GM19043 (cell line): ENCODE data around the gene SUPT7L.

Experiments
- ATAC-seq: cut with Tn5 transposase; IDR thresholded peaks from one replicate; pipeline ENCODE4 v1.9.1; 2021; ENCODE audit warnings: low read depth; ENCODE audit not compliant: unreplicated experiment

The SUPT7L gene, protein sequence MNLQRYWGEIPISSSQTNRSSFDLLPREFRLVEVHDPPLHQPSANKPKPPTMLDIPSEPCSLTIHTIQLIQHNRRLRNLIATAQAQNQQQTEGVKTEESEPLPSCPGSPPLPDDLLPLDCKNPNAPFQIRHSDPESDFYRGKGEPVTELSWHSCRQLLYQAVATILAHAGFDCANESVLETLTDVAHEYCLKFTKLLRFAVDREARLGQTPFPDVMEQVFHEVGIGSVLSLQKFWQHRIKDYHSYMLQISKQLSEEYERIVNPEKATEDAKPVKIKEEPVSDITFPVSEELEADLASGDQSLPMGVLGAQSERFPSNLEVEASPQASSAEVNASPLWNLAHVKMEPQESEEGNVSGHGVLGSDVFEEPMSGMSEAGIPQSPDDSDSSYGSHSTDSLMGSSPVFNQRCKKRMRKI

DNA sequence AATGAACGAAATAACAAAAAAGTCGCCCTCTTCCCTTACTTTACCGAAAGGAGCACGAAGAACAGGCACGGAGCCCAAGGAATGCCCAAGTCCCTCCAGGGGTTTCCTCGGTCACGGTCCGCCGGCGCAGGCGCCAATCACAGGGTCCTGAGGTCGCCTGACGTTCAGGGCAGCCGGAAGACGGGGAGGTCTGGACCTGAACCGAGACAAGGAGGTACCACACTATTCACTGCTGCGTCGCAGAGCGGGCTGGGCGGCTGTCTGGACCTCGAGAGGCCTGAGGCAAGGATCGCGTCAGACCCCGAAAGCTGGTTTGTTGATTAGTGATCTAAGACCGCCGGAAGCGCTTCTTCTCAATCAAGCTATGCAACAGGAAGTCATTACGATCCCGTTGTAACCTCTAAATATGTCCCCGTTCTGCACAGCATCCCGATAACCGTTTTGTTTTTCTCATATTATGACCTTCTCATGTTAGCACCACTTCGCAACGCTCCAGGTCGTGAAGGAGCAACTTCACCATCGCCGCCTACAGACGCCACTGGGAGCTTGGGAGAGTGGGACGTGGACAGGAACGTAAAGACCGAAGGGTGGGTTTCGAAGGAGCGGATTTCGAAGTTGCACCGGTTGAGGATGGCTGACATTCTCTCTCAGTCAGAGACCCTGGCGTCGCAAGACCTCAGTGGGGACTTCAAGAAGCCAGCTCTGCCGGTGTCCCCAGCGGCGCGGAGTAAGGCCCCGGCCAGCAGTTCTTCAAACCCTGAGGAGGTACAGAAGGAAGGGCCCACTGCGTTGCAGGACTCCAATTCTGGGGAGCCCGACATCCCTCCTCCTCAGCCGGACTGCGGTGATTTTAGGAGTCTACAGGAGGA lies at the start of gene SUPT7L, which contains the start of gene SLC4A1AP:
Gene SUPT7L, minus strand, starts transcription at position 330 of the 869 bp plus-strand sequence. CDS start 1,422 bp downstream, outside the sequence.
Gene SLC4A1AP, plus strand, starts transcription at position 605 of the 869 bp plus-strand sequence. Its CDS starts 26 bp downstream, at position 631.
- peak; percentile 63 for ATAC-seq

- ATAC-seq: no peak
Measured at GRCh38 chr2:27713201-27713600, 49.8 kb upstream of the SUPT7L start.

DNA sequence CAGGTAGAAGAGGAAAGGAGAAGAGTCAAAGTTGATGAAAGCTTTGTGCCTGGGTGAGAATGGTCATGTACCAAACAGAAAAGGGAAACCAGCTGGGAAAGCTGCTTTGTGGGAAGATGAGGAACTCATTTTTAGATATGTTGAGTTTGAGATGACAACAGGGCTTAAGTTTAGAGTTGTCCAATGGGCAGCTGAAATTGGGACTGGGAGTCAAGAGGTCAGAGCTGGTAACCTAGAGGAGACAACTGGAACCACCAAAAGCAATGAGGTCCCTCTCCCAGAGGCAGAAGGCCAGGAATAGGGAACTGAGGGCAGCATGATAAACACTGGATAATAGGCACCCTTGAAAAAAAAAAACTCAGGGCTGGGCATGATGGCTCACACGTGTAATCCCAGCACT lies 49.1 kb upstream of the SUPT7L start:
- no peak for ATAC-seq

GRCh38 chr2:27711804-27712203 lies 48.4 kb upstream of the SUPT7L start:
- no peak for ATAC-seq

DNA sequence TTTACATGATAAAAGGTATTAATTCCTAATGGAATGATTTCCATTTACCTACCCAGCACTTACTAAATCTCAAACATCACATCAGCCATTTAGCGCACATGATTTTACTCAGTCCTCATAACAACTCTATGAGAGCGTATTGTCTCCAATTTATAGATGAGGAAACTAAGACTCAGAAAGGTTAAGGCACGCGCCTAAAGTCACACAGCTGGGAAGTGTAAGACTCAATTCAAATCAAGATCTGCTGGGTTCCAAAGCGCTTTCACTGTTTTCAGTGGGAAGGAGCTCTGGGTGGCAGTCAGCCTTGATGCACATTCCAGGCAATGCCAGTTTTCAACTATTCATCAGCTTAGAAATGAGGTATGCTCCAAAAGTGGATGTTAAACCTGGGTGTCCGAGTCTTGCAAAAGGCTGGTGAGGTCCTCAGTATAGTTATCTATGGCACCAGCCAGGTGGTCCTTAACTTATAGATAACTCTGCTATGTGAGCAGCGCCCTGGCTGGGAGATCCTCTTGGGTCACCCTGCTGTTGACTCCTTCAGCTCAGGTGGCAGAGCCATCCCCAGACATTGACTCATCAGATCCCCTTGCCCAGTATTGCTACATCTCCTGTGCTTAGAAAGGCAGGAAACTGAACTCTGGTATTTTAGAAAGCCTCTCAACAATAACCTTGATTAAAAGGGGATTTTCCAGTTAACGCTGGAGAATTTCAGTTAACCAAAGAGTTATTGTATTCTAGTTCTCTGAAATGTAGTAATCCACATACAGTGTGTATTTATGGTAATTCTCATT lies 47.4 kb upstream of the SUPT7L start:
- no peak for ATAC-seq

- ATAC-seq: no peak
Measured at GRCh38 chr2:27709960-27710575, 46.7 kb upstream of the SUPT7L start.

DNA sequence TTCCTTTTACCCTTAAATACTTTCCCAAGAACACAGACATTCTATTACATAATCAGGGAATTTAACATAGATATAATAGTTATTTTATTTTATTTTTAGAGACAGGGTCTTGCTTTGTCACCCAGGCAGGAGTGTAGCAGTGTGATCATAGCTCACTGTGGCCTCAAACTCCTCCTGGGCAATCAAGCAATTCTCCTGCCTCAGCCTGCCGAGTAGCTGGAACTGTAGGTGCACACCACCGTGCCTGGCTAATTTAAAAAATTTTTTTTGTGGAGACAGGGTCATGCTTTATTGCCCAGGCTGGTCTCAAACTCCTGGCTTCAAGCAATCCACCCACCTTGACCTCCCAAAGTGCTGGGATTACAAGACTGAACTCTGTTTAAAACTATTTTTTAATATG lies 45.9 kb upstream of the SUPT7L start:
- ATAC-seq: no peak

- ATAC-seq: no peak
Measured at GRCh38 chr2:27708666-27709065, 45.3 kb upstream of the SUPT7L start.

GRCh38 chr2:27708257-27708654 lies 44.8 kb upstream of the SUPT7L start:
- no peak for ATAC-seq

DNA sequence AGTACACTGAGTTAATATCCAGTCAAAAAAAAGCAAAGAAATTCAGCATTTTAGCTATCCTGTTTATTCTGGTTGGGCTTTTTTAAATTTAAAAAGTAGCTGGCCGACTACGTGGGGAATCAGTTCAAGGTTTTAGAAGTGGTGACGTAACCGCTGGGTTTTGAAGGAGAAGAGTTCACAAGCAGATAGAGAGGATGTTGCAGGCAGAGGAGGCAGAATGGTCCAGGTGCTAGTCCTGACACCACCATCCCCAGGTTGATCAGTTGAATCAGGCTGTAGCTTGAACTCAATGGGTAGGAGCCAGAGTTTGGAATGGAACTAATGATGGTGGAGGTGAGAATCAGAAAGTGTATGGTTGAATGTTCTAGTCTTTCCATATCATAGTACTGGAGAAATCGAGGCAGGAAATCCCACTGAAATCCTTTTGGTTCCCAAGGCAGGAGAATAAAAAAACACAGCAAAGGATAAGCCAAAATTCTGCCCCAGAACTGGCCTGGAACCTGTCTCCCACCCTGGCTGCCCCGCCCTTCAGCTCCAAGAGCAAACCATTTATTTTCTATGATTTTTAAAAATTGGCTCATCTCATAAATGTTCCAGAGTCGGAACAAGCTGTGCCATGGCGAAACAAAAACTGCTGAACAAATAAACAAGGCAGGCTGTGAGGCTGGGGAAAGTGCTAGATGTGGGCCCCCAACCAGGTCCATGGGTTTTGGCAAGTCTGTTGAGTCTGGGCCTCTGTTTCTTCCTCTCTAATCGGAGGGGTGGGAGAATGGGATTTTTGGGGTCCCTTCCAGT lies 44.2 kb upstream of the SUPT7L start:
- ATAC-seq: no peak

DNA sequence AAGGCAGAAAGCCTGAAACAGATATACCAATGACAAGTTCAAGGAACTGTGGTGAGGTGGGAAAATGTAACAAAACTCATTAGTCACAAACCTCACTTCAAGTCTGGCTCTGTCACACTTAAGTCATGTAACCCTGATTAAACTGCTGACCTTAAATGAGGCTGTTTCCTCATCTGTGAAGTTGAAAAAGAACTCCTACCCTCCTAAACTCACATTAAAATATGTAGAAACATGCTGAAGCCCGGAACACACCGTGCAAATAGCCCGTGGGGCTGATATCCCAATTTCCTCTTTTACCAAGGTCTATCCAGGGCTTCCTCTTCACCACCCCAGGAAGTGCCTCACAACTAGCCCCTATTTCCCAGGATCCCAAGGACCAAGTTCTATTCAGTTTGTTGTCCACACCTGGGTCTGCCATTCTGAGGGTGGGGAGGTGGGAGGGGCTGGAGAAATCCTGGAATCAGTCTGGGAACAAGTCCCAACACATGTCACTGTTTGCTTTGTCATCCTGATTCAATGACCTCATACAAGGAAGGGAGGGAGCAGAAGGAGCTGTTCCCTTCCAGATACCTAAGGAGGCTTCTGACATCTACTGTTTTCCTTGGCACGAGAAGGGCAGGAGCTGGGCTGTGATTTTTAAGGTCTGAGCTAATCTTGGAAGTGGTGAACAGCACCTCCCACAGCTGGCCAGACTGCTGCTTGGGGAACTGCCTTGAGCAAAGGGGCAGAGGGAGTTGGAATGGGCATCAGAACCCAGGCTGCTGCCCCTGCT lies 42.6 kb upstream of the SUPT7L start:
- ATAC-seq: no peak

- no peak for ATAC-seq
Measured at GRCh38 chr2:27704342-27704876, 41.0 kb upstream of the SUPT7L start.

GRCh38 chr2:27703638-27704341 lies 40.4 kb upstream of the SUPT7L start:
- ATAC-seq: no peak

DNA sequence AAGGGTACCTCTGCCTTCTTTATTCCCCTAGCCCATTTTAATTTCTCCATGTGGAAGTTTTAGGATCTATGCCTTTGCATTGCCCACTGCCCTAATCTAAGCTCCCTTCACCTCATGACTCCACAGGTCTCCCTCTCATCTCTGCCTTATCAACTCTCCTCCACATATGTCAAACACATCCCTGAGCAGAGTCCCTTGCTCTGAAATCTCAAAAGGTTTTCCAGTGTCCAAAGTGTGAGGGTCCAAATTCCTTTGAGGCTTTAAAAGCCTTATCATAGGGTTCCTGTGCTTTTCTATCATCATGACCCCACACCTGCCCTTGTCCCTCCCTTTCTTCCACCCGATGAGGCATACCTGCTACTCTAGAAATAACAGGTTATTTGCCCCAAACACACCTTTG lies 38.9 kb upstream of the SUPT7L start:
- ATAC-seq: no peak

DNA sequence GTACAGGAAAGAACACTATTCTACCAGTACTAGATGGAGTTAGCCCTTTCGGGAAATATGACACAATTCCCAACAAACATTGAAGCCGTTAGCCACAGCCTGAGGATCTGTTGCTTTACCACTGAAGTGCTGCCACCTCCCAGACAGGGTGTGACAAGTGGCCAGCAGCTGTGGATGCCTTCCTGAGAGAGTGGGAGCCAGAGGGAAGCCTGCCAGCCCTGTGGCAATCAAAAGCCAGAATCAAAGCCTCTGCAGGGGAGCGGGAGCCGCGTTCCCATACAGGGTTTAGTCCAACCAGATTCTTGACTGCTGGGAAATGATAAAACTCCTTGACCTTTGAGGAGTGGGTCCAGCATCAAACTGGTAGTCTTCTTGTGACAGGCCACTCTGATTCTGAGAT lies 38.3 kb upstream of the SUPT7L start:
- ATAC-seq: no peak

DNA sequence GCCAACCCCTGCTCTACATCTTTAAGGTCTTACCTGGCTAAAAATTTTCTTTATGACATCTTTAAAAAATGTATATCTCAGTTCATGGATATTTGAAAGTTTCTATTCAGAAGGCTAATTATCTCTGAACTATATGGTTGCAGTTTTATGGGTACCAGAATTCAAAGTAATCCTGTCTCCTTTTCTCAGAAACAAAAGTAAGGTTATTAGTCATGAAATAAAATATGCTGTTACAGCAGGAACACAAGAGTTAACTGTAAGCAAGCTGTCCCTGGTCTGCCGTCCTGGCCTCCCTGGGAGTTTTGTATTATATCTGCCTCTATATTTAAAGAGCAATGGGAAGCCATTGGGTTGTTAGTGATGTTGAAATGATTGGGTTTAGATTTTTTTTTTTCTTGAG lies 34.2 kb upstream of the SUPT7L start:
- no peak for ATAC-seq

GRCh38 chr2:27690052-27690451 lies 26.6 kb upstream of the SUPT7L start:
- no peak for ATAC-seq

GRCh38 chr2:27689424-27689823 lies 26.0 kb upstream of the SUPT7L start:
- ATAC-seq: no peak
